SK-N-SH (cell line): ENCODE results near the gene CHIC2. TPM values are rescaled to one million over a fixed set of nuclear protein-coding genes. Genes with fewer than 3 reads are reported as not detected.
"Not testable (repeated sequence)": the region's sequence is repeated elsewhere in the genome, so short reads cannot be mapped to it uniquely, and the experiment has no call there.

Experiments used
- CTCF ChIA-PET: fragments of 300-600, 350-600 bp; formaldehyde crosslinking; extraction: SDS; loops from one replicate; lab custom pipeline; 2021; lab: Yijun Ruan, JAX
- POLR2A ChIA-PET: fragments of 350-600 bp; sonication (Branson Sonifier 250); formaldehyde crosslinking; extraction: SDS; loops from one replicate; lab custom pipeline; 2020; ENCODE audit warnings: antibody characterized with exemption, inconsistent platforms; lab: Yijun Ruan, JAX
- DNase-seq: peaks from one replicate; pipeline ENCODE4 v3.0.0; 2012
- H2AFZ ChIP-seq: fragments of 200-600 bp; sonication (generic); 2 replicates; pipeline ENCODE4 v1.8.1; 2016; ENCODE audit warnings: antibody characterized with exemption, mild to moderate bottlenecking, low read depth
- H3F3A ChIP-seq: fragments of 200-600 bp; sonication (generic); replicated peaks from 2 replicates; pipeline ENCODE3; 2016; ENCODE audit warnings: antibody characterized with exemption, mild to moderate bottlenecking; ENCODE audit not compliant: insufficient read depth
- H3K27ac ChIP-seq, 2 experiments: fragments of 200-500 bp in 1 of 2; fragments of 200-600 bp in 1 of 2; sonication (Bioruptor generic) in 1 of 2; sonication (generic), shearing (Covaris generic) in 1 of 2; 2 replicates each; pipeline versions ENCODE4 v1.5.1 to v1.6.1; 2014 to 2016; ENCODE audit warnings: low read depth in 2 of 2, inconsistent platforms in 1 of 2, low read length in 1 of 2, mild to moderate bottlenecking in 1 of 2, mixed read lengths in 1 of 2
- H3K27me3 ChIP-seq: fragments of 200-600 bp; sonication (generic), shearing (Covaris generic); 2 replicates; pipeline ENCODE4 v1.6.1; 2016; ENCODE audit warnings: mixed run types; ENCODE audit not compliant: insufficient read depth
- H3K36me3 ChIP-seq, 2 experiments: fragments of 200-500 bp in 1 of 2; fragments of 200-600 bp in 1 of 2; sonication (Bioruptor generic) in 1 of 2; sonication (generic) in 1 of 2; replicated peaks in 1 of 2; 2 replicates each; pipeline versions ENCODE3 to v1.5.1; 2014 to 2016; ENCODE audit warnings: low read length in 1 of 2, mild to moderate bottlenecking in 1 of 2; ENCODE audit not compliant: insufficient read depth in 2 of 2, control insufficient read depth in 1 of 2
- H3K4me1 ChIP-seq, 2 experiments: fragments of 200-500 bp in 1 of 2; fragments of 200-600 bp in 1 of 2; sonication (Bioruptor generic) in 1 of 2; sonication (generic), shearing (Covaris generic) in 1 of 2; 2 replicates each; pipeline versions ENCODE4 v1.5.1 to v1.6.1; 2014 to 2016; ENCODE audit warnings: low read depth in 1 of 2, low read length in 1 of 2, mixed run types in 1 of 2; ENCODE audit not compliant: insufficient read depth in 2 of 2, control insufficient read depth in 1 of 2
- H3K4me2 ChIP-seq: fragments of 200-600 bp; sonication (generic), shearing (Covaris generic); 2 replicates; pipeline ENCODE4 v1.6.1; 2017; ENCODE audit warnings: mixed run types
- H3K4me3 ChIP-seq, 2 experiments: fragments of 200-500 bp in 1 of 2; fragments of 200-600 bp in 1 of 2; sonication (Bioruptor generic) in 1 of 2; sonication (generic), shearing (Covaris generic) in 1 of 2; 2 replicates each; pipeline versions ENCODE4 v1.5.1 to v1.8.1; 2014 to 2016; ENCODE audit warnings: low read depth in 2 of 2, inconsistent platforms in 1 of 2, low read length in 1 of 2, mild to moderate bottlenecking in 1 of 2, mixed read lengths in 1 of 2, moderate library complexity in 1 of 2
- H3K79me2 ChIP-seq: fragments of 200-600 bp; sonication (generic); 2 replicates; pipeline ENCODE4 v1.8.1; 2017; ENCODE audit warnings: mild to moderate bottlenecking; ENCODE audit not compliant: insufficient read depth
- H3K9ac ChIP-seq: fragments of 200-600 bp; sonication (generic); 2 replicates; pipeline ENCODE4 v1.6.1; 2017; ENCODE audit warnings: mixed run types
- H3K9me2 ChIP-seq: fragments of 200-600 bp; sonication (generic); 2 replicates; pipeline ENCODE4 v1.6.1; 2017; ENCODE audit warnings: mixed run types
- H3K9me3 ChIP-seq: fragments of 200-600 bp; sonication (generic); 2 replicates; pipeline ENCODE4 v1.6.1; 2017; ENCODE audit warnings: mixed run types, mild to moderate bottlenecking, moderate library complexity
- H4K20me1 ChIP-seq: fragments of 200-600 bp; sonication (generic); 2 replicates; pipeline ENCODE4 v1.6.1; 2017; ENCODE audit warnings: mild to moderate bottlenecking, mixed run types; ENCODE audit not compliant: insufficient read depth
- ELF1 ChIP-seq: IDR thresholded peaks from 2 replicates; pipeline ENCODE4 v1.4.0; 2012
- FOXM1 ChIP-seq: IDR thresholded peaks from 2 replicates; pipeline ENCODE4 v1.4.0; 2012; ENCODE audit warnings: low read depth, mild to moderate bottlenecking
- GABPA ChIP-seq: IDR thresholded peaks from 2 replicates; pipeline ENCODE4 v1.4.0; 2012; ENCODE audit warnings: low read depth, mild to moderate bottlenecking
- MEF2A ChIP-seq: IDR thresholded peaks from 2 replicates; pipeline ENCODE4 v1.4.0; 2012; ENCODE audit warnings: low read depth, borderline replicate concordance
- WGBS: methylation state at CpG from one replicate; pipeline ENCODE4 v1.1.6; 2017; ENCODE audit warnings: low lambda C conversion rate; 5-methylcytosine and 5-hydroxymethylcytosine counted together
- polyA plus RNA-seq, 3 experiments: library from polyadenylated mRNA; depleted of rRNA; stranded (reverse); fragments of >200 nt; gene quantifications; 2 replicates each; pipeline ENCODE4 v1.2.3, GENCODE V29; 2012
- TF ChIP-seq, protein P1 (sequence below): fragments of 150-350 bp; IDR thresholded peaks from 2 replicates; pipeline ENCODE4 v1.6.1; 2016; ENCODE audit warnings: mild to moderate bottlenecking, low read depth, low read length
- TF ChIP-seq, protein P2 (sequence below): IDR thresholded peaks from 2 replicates; pipeline ENCODE4 v1.4.0; 2012; ENCODE audit warnings: low read depth
- TF ChIP-seq, protein P3 (sequence below): IDR thresholded peaks from 2 replicates; pipeline ENCODE4 v1.6.1; 2012; ENCODE audit warnings: mild to moderate bottlenecking, low read depth, low read length, moderate library complexity

The CHIC2 gene
- polyA plus RNA-seq, 1 of the 3 experiments (the other 2 are of a cell fraction), result 26.8 TPM

DNA sequence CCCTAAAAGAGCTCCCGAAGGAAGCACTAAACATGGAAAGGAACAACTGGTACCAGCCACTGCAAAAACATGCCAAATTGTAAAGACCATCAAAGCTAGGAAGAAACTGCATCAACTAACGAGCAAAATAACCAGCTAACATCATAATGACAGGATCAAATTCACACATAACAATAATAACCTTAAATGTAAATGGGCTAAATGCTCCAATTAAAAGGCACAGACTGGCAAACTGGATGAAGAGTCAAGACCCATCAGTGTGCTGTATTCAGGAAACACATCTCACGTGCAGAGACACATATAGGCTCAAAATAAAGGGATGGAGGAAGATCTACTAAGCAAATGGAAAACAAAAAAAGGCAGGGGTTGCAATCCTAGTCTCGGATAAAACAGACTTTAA lies 20.8 kb downstream of the CHIC2 start:
- H3K9ac ChIP-seq, H3K4me2 ChIP-seq, H3K9me2 ChIP-seq, H3F3A ChIP-seq, H3K27ac ChIP-seq, H2AFZ ChIP-seq, POLR2A ChIA-PET, H3K4me3 ChIP-seq, DNase-seq, CTCF ChIA-PET, H3K27me3 ChIP-seq, H3K9me3 ChIP-seq, H3K4me1 ChIP-seq: not testable (repeated sequence)
- Histone ChIP-seq H4K20me1 (peaks cover 14% of the 10 kb centered on the region; the same call in 1 of the 2 replicates), H3K79me2 (peaks cover 96% of the 10 kb centered on the region), H3K36me3 (peaks cover 26 to 40% of the 10 kb centered on the region in 2 experiments)
- 81% methylated on average over 4 of the region's 4 CpGs for WGBS

DNA sequence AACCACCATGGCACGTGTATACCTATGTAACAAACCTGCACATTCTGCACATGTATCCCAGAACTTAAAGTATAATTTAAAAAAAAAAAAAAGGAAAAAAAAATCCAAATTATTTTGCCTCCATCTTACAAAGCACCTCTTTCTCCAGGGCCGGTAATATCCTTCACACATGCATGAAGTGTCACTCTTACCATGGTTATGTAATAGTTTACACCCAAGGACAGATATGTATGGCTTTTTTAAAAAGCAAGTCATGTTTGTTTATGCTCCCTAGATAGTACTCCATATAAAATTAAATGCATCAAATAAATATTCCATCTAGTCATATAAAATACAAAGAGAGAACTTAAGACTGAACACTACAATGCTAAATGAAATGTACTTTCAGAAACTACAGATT lies 22.5 kb downstream of the CHIC2 start:
- Histone ChIP-seq H3K4me1 (peaks cover 0 to 6% of the 10 kb centered on the region in 2 experiments; a peak in 1 of 4 replicates), H4K20me1 (peaks cover 25% of the 10 kb centered on the region; the same call in 1 of the 2 replicates), H3F3A (peaks cover 6% of the 10 kb centered on the region), H2AFZ (no peak overlapping the region), H3K27ac (no peak overlapping the region), H3K4me2 (no peak overlapping the region), H3K9ac (no peak overlapping the region), H3K9me2 (no peaks in the 10 kb centered on the region), H3K36me3 (peaks cover 23 to 47% of the 10 kb centered on the region in 2 experiments), H3K4me3 (no peak overlapping the region), H3K27me3 (no peaks in the 10 kb centered on the region), H3K9me3 (no peaks in the 10 kb centered on the region), H3K79me2 (peaks cover 97% of the 10 kb centered on the region)
- CTCF ChIA-PET, result no interaction called here
- no peak for DNase-seq
- POLR2A ChIA-PET, result no interaction called here
- 88% methylated on average over 2 of the region's 2 CpGs for WGBS
- TF ChIP-seq FOXM1 (no peak), ELF1 (no peak), GABPA (no peak), MEF2A (no peak)
- TF ChIP-seq, protein P1, sequence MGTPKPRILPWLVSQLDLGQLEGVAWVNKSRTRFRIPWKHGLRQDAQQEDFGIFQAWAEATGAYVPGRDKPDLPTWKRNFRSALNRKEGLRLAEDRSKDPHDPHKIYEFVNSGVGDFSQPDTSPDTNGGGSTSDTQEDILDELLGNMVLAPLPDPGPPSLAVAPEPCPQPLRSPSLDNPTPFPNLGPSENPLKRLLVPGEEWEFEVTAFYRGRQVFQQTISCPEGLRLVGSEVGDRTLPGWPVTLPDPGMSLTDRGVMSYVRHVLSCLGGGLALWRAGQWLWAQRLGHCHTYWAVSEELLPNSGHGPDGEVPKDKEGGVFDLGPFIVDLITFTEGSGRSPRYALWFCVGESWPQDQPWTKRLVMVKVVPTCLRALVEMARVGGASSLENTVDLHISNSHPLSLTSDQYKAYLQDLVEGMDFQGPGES, result no peak
- TF ChIP-seq, protein P2, sequence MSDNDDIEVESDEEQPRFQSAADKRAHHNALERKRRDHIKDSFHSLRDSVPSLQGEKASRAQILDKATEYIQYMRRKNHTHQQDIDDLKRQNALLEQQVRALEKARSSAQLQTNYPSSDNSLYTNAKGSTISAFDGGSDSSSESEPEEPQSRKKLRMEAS, result no peak
- TF ChIP-seq, protein P3, sequence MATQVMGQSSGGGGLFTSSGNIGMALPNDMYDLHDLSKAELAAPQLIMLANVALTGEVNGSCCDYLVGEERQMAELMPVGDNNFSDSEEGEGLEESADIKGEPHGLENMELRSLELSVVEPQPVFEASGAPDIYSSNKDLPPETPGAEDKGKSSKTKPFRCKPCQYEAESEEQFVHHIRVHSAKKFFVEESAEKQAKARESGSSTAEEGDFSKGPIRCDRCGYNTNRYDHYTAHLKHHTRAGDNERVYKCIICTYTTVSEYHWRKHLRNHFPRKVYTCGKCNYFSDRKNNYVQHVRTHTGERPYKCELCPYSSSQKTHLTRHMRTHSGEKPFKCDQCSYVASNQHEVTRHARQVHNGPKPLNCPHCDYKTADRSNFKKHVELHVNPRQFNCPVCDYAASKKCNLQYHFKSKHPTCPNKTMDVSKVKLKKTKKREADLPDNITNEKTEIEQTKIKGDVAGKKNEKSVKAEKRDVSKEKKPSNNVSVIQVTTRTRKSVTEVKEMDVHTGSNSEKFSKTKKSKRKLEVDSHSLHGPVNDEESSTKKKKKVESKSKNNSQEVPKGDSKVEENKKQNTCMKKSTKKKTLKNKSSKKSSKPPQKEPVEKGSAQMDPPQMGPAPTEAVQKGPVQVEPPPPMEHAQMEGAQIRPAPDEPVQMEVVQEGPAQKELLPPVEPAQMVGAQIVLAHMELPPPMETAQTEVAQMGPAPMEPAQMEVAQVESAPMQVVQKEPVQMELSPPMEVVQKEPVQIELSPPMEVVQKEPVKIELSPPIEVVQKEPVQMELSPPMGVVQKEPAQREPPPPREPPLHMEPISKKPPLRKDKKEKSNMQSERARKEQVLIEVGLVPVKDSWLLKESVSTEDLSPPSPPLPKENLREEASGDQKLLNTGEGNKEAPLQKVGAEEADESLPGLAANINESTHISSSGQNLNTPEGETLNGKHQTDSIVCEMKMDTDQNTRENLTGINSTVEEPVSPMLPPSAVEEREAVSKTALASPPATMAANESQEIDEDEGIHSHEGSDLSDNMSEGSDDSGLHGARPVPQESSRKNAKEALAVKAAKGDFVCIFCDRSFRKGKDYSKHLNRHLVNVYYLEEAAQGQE, result no peak
